HepG2 (cell line): ENCODE results near the gene EIF4G2. TPM values are rescaled to one million over a fixed set of nuclear protein-coding genes. Genes with fewer than 3 reads are reported as not detected.

Source experiments
- ATF1 ChIP-seq: IDR thresholded peaks from 2 replicates; pipeline ENCODE4 v1.6.1; 2016; ENCODE audit warnings: mild to moderate bottlenecking, control low read depth
- BHLHE40 ChIP-seq: IDR thresholded peaks from 2 replicates; pipeline ENCODE4 v1.6.1; 2011; ENCODE audit warnings: low read length, improper control_type of control experiment
- CHCHD3 ChIP-seq: sonication (generic); formaldehyde crosslinking; IDR thresholded peaks from 2 replicates; pipeline ENCODE4 v1.8.0; 2022; ENCODE audit warnings: mild to moderate bottlenecking, missing genetic modification reagents, moderate library complexity
- DMAP1 ChIP-seq: IDR thresholded peaks from 2 replicates; pipeline ENCODE4 v1.6.1; 2016
- E2F5 ChIP-seq: sonication (generic); formaldehyde crosslinking; conservative IDR thresholded peaks from 2 replicates; pipeline ENCODE4 v1.4.0; 2020; ENCODE audit warnings: missing genetic modification reagents
- GABPB1 ChIP-seq: IDR thresholded peaks from 2 replicates; pipeline ENCODE4 v1.6.1; 2016; ENCODE audit warnings: mild to moderate bottlenecking, missing genetic modification reagents, moderate library complexity, missing compliant biosample characterization
- GTF2F1 ChIP-seq: fragments of 150-350 bp; IDR thresholded peaks from 2 replicates; pipeline ENCODE4 v1.6.1; 2014; ENCODE audit warnings: low read length
- MTF2 ChIP-seq: sonication (generic); formaldehyde crosslinking; IDR thresholded peaks from 2 replicates; pipeline ENCODE4 v1.5.0; 2020; ENCODE audit warnings: missing genetic modification reagents, borderline replicate concordance
- NONO ChIP-seq, 2 experiments: fragments of 450-650 bp in 1 of 2; sonication (generic) in 1 of 2; formaldehyde crosslinking in 1 of 2; IDR thresholded peaks in 1 of 2; conservative IDR thresholded peaks in 1 of 2; 2 replicates each; pipeline versions ENCODE4 v1.6.1 to v1.8.0; 2017 to 2022; ENCODE audit warnings: mild to moderate bottlenecking in 1 of 2, missing genetic modification reagents in 1 of 2, moderate library complexity in 1 of 2
- NR0B2 ChIP-seq: sonication (generic); formaldehyde crosslinking; IDR thresholded peaks from 2 replicates; pipeline ENCODE4 v1.4.0; 2020; ENCODE audit warnings: mild to moderate bottlenecking, missing genetic modification reagents
- PRDM15 ChIP-seq: sonication (generic); formaldehyde crosslinking; IDR thresholded peaks from 2 replicates; pipeline ENCODE4 v1.4.0; 2020; ENCODE audit warnings: missing genetic modification reagents
- TERF1 ChIP-seq: sonication (generic); formaldehyde crosslinking; IDR thresholded peaks from 2 replicates; pipeline ENCODE4 v1.8.0; 2022; ENCODE audit warnings: mild to moderate bottlenecking, missing genetic modification reagents, moderate library complexity
- U2AF2 ChIP-seq: fragments of 200-400 bp; formaldehyde crosslinking; IDR thresholded peaks from 2 replicates; pipeline ENCODE4 v1.6.1; 2017; ENCODE audit warnings: low read depth, mild to moderate bottlenecking, low read length
- USF2 ChIP-seq, 2 experiments: sonication (generic) in 1 of 2; formaldehyde crosslinking in 1 of 2; IDR thresholded peaks; 2 replicates each; pipeline versions ENCODE4 v1.5.1 to v1.6.1; 2011 to 2020; ENCODE audit warnings: borderline replicate concordance in 1 of 2, low read depth in 1 of 2, low read length in 1 of 2, mild to moderate bottlenecking in 1 of 2, missing genetic modification reagents in 1 of 2, moderate library complexity in 1 of 2
- ZBTB38 ChIP-seq: sonication (generic); formaldehyde crosslinking; IDR thresholded peaks from 2 replicates; pipeline ENCODE4 v1.5.1; 2020; ENCODE audit warnings: mild to moderate bottlenecking, missing genetic modification reagents
- ZNF296 ChIP-seq: sonication (generic); formaldehyde crosslinking; conservative IDR thresholded peaks from 2 replicates; pipeline ENCODE4 v1.5.0; 2020; ENCODE audit warnings: mild to moderate bottlenecking, missing genetic modification reagents
- ZNF567 ChIP-seq: sonication (generic); formaldehyde crosslinking; IDR thresholded peaks from 2 replicates; pipeline ENCODE4 v1.8.1; 2023; ENCODE audit warnings: mild to moderate bottlenecking, missing genetic modification reagents, borderline replicate concordance
- ZSCAN30 ChIP-seq: sonication (generic); formaldehyde crosslinking; IDR thresholded peaks from 2 replicates; pipeline ENCODE4 v1.5.0; 2020; ENCODE audit warnings: mild to moderate bottlenecking, missing genetic modification reagents
- polyA plus RNA-seq, 8 experiments: library from polyadenylated mRNA; depleted of rRNA in 3 of 8; stranded (reverse) in 7 of 8; unstranded in 1 of 8; fragments of >200 nt; fragmentation: Illumina TruSeq in 4 of 8; extraction: Trizol in 4 of 8; gene quantifications; 2 replicates each; pipeline versions ENCODE4 v1.2.1 to v1.2.3, GENCODE V29; 2011 to 2016; ENCODE audit warnings: low read depth in 4 of 8, missing spikeins in 1 of 8, mixed read lengths in 1 of 8; ENCODE audit not compliant: insufficient read depth in 1 of 8
- total RNA-seq, 5 experiments: library from RNA; depleted of rRNA; stranded (reverse); fragments of >200 nt; fragmentation: Illumina TruSeq; extraction: Trizol; gene quantifications; 2 replicates each; pipeline ENCODE4 v1.2.3, GENCODE V29; 2016; ENCODE audit warnings: low read depth in 1 of 5

Gene EIF4G2
- total and polyA plus RNA-seq, 2 of the 13 experiments (the other 11 are each of a cell fraction or from before 2014, with no cell fraction given) = 362 to 546 TPM

GRCh38 chr11:10750838-10751580 is 57.7 kb downstream of the EIF4G2 start, which contains the start of gene CTR9 (continued):
- TF ChIP-seq NONO (IDR thresholded peaks at IDR 0.05) (no peak), NONO (CRISPR knock-in tag; conservative IDR thresholded peaks at IDR 0.05) (peak; percentile 83; the same call in 1 of the 2 replicates), TERF1 (peak; percentile 59; the same call in 1 of the 2 replicates), ATF1 (CRISPR knock-in tag) (peak; percentile 81), DMAP1 (peak; percentile 95), U2AF2 (no peak), USF2 (IDR thresholded peaks at IDR 0.05; ENCODE audit: low read depth, low read length) (no peak), USF2 (CRISPR knock-in tag; IDR thresholded peaks at IDR 0.05; ENCODE audit: borderline replicate concordance) (no peak), BHLHE40 (no peak), MTF2 (CRISPR knock-in tag) (peak; percentile 50; the same call in 1 of the 2 replicates), PRDM15 (peak; percentile 78), ZSCAN30 (CRISPR knock-in tag) (peak; percentile 88; the same call in 1 of the 2 replicates), GABPB1 (CRISPR knock-in tag) (peak; percentile 100), E2F5 (CRISPR knock-in tag) (peak; percentile 47; the same call in 1 of the 2 replicates), CHCHD3 (CRISPR knock-in tag) (no peak), ZNF296 (CRISPR knock-in tag) (0 out of 2 replicates have a peak, but pooled peaks have one; percentile 16), ZNF567 (CRISPR knock-in tag) (no peak; the same call in 1 of the 2 replicates), GTF2F1 (0 out of 2 replicates have a peak, but pooled peaks have one; percentile 19), NR0B2 (CRISPR knock-in tag) (no peak; the same call in 1 of the 2 replicates), ZBTB38 (peak; percentile 76; the same call in 1 of the 2 replicates)
